GM18861 (cell line): ENCODE data around the gene CLTCL1.

Source experiments
- ATAC-seq: cut with Tn5 transposase; IDR thresholded peaks from one replicate; pipeline ENCODE4 v1.9.1; 2021; ENCODE audit not compliant: unreplicated experiment

CLTCL1 gene

DNA sequence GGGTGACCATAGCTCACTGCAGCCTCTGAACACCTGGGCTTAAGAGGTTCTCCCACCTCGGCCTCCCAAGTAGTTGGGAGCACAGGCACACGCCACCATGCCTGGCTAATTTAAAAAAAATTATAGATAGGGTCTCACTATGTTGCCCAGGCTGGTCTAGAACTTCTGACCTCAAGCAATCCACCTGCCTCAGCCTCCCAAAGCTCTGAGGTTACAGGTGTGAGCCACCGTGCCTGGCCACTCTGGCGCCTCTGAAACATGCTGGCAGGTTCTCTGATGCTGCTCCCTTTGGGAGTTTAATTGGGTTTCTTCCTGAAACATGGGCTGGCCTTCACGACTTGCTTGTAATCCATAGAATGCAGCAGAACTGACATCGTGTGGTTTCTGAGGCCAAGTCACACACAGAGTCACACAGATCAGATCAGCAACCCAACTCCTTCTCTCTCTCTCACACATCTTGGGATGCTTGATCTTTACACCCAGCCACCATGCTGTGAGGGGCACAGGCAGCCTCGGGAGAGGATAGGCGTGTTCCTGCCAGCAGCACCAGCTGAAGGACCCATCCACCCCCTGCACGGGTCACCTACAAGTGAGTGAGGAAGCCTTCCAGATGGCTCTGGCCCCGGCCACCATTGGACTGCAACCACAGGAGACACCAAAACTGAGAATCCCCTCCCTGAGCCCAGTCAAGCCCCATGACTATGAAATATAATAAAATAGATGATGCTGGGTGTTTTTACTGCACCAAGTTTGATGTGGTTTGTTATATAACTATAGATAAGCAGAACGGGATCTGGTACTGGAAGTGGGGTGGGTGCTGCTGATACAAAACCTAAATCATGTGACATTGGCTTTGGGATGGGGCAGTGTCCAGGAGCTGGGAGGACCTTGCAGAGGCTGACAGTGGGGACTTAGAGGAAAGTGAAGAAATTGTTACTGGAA lies 138.3 kb downstream of the CLTCL1 start:
- ATAC-seq = no peak

DNA sequence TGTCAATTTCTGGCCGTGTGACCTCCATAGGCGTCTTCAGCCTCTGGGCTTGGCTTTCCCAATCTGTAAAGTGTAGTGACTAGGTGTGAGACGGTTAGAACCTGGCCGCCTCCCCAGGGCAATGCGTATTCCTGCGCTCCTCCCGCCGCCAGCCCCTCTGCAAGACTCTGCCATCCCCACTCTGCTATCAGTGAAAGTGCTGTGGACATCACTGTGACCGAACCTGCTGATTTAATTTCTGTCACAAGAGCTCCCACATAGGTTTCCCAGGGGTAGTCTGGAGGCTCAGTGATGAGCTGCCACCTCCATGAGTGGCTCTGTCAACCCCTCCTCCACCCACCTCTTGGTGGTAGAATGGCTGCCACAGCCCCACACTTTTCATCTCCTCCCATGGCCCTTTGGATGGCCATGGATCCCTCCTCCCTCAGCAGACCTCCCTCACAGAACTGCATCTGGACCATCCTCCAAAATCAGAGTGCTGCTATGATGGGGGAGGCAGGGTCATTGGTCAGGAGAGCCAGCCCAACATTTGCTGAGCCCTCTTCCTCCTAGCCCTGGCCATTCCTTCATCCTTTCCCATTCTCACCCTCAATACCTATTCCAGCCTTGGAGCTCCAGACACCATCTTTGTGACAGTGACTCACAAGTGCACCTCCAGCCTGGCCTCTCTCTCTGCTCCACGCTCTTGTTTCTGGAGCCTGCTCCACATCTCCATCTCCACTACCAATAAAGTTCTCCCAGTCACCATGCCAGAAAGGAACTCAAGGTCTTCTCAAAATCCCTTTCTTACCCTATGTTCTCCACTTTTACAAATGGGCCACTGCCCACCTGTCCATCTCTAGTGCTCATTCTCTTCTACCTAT lies 140.0 kb downstream of the CLTCL1 start:
- ATAC-seq = no peak

- no peak for ATAC-seq
These were observed 140.8 kb downstream of the CLTCL1 start for GRCh38 chr22:19150482-19151328.

DNA sequence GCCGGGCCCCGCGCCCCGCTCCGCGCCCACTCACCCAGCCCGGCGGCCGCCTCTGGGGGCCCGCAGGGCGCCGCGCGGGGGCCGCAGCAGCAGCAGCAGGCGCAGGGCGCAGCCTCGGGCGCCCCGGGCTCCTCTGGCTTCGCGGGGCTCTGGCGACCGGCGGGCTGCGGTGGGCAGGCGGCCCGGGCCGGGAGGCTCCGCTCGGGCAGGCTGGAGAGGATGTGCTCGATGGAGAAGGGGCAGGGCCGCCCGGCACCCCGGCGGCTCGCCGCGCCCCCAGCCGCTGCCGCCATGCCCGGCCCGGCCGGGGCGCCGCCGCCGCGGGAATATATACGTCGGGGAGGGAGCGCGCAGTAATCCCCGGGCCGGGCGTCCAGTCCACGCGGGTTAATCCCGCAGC lies 141.5 kb downstream of the CLTCL1 start, which contains the start of gene GSC2:
GSC2 (minus strand) TSS at position 302 of the 400 bp plus-strand sequence; CDS start at position 293, 9 bp downstream.
- ATAC-seq = no peak

- ATAC-seq = no peak
These were observed 142.3 kb downstream of the CLTCL1 start for GRCh38 chr22:19149047-19149883.

GRCh38 chr22:19148417-19149046 lies 143.0 kb downstream of the CLTCL1 start:
- ATAC-seq = no peak

DNA sequence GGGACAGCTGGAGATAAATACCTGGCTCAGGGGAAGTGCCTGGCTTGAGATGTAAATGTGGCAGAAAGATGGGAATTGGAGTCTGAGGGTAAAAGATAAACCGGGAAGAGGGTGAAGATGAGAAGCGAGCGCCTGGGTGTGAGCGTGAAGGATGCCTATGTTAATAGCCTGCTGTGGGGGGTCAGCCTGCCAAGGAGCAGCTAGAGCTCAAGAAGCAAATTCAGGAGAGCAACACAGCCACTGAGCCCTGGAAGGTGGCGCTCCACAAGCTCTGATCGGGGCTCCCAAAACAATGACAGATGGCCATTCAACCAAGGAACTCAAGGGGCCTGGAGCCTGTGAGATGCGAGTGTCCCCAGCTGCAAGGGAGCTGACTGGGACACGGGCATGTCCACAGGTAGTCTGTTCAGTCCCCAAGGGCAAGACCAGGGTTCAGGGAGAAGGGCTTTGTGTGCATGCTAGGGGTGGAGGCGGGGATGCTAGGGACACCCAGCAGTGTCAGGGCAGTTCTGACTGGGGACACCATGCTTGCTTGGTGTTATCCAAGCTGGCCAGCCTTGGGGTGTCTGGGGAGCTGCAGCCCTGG lies 144.2 kb downstream of the CLTCL1 start:
- no peak for ATAC-seq

DNA sequence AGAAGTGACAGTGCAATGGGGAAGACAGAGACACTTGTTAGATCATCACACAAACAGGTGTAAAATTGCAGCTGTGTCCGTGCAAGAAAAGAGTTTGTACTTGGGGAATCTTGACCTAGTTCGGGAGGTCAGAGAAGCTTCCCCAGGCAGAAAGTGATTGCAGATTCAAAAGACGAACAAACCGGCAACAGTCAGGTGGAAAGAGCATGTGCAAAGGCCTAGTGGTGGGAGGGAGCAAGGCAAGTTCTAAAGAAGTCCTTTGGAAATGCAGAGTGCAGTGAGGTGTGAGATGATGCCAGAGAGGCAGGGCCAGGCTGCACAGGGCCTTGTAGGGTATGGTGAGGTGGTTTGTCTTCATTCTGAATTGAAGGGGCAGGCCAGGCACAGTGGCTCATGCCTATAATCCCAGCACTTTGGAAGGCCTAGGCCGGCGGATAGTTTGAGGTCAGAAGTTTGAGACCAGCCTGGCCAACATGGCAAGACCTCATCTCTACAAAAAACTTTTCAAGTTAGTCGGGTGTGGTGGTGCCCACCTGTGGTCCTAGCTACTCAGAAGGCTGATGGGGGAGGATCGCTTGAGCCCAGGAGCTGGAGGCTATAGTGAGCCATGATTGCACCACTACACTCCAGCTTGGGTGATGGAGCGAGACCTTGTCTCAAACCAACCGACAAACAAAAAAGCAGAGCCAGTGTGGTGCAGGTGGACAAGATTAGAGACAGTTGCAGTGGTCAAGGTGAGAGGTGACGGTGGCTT lies 145.1 kb downstream of the CLTCL1 start:
- no peak for ATAC-seq

DNA sequence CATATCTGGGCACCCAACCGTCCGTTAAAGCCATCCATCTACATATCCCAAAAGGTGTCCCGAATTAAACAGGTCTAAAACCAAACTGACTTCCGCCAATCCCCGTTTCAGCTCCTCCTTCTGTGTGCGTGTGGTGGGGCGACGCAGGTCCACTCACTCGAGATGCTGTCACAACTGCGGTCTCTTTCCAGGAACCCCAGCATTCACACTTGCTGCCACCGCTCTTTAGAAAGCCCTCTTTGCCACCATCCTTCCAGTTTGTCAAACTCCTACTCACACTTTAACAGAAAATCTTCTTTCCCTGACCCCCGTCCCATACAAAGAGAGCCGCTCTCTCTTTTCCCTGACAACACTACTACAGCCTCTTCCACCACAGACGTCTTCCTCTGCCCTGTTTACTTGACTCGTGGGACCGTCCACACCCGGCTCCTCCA lies 147.5 kb downstream of the CLTCL1 start:
- ATAC-seq = no peak

GRCh38 chr22:19143212-19143611 lies 148.3 kb downstream of the CLTCL1 start:
- no peak for ATAC-seq

DNA sequence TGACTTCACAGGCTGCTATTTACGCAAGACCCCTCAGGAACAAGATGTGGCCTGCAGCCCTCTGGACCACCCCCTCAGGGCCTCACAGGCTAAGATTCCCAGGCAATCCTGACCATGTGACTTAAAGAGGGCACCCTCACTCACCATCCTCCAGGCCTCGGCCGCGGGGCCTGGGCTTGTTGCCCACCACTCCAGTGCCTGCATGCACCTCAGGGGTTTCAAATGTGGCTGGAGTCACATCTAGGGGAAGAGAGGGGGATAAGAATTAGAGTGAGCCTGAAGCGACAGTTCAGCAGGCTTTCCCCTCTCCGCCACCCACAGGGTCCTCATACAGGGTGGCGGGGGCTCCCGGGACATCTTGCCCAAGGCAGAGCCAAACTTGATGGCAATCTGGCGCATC lies 149.1 kb downstream of the CLTCL1 start:
- ATAC-seq = no peak

DNA sequence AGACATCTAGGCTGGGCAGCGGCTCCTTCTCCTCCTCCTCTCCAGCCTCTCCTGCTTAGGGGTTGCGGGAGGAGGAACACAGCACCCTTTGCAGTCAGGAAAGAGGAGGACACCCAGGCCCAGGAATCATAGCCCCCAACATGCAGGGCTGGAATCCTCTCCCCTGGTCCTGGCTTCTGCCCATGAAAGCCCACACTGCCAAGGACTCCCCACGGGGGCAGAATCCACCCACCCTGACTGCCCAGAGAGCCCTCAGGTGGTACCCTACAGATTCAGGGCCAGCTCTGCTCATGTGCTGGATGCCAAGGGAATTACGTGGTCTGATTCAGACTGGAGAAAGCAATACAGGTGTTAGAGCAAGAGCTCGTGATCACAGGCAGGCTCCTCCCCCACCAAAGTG lies 151.5 kb downstream of the CLTCL1 start:
- no peak for ATAC-seq

GRCh38 chr22:19139001-19139356 lies 152.5 kb downstream of the CLTCL1 start:
- no peak for ATAC-seq

GRCh38 chr22:19138217-19139000 lies 153.1 kb downstream of the CLTCL1 start:
- ATAC-seq = no peak

DNA sequence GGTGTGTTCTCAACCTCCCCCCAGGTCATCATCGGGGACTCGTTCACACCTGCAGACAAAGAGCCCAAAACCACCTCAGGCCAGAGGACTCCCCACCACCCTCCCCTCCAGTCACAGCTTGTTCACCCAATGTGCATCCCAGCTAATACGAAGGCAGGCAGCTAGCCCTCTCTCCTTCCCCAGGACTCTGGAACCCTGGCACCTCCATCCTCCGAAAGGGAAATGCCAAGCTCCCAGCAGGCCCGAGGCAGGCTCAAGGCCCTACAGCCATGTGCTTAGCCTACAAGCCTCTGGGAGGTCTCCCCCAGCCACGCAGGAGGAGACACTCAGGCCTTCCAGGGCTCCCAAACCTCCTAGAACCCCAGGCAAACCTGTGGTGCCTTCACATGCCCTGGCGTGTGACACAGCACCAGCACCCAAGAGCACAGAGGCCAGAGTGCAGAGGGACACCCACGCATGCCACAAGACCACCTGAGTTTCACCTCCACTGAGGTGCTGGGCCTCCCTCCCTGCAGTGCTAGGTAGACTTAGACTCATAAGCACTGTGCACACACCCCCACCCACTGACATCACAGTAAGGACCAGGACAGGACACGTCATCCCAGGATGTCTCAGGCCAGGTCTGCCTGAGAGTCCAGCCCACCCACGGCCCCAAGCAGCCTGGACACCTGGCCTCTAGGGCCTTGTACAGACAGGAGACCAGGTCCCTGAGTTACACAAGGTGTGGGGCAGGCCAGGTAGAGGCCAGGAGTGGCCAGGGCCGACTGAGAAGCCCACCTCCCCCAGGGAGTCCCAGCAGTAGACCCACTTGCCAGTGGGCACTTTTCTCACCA lies 153.9 kb downstream of the CLTCL1 start:
- ATAC-seq = no peak

DNA sequence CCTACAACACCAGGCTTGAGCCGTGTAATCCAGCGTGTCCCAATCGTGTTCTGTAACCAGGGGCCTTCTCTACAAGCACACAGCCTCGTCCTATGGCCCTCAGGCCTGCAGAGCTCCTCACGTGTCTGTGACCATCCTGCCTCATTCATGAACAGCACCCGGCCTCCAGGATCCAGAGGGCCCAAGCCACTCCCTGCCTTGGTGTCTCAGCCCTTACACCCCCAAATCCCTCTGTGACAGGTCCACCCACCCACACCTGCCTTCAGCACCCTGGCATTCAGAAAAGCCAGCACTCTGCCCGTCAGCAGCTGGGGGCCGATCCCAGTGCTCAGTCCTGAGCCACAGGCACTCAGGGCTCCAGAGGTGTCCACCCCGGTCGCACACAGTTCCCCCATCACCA lies 154.6 kb downstream of the CLTCL1 start:
- ATAC-seq = no peak

DNA sequence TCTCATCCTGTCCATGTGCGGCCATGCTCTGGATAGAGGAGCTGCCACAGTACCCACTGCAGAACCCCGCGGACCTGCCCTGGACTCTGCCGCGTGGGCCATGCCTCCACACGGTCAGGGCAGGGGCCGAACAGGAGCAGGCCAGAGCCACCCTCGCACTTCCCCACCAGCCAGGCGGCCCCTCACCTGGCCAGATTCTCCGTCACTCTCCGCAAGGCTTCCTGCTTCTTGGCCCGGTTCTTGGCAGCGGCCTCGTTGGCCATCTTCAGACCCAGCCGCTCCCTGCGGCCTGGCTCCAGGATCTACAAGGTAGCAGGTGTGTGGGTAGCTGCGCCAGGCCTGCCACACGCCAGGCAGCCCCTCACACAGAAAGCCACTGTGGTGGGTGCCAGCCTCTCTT lies 156.6 kb downstream of the CLTCL1 start:
- no peak for ATAC-seq
